OCI-LY3 (cell line): ENCODE data around the gene MPDU1.

Experiments used
- H2AFZ ChIP-seq: fragments of 200-600, 300-600 bp; shearing (Covaris generic); 2 replicates; pipeline ENCODE4 v1.6.0; 2014; ENCODE audit warnings: antibody characterized with exemption, low read depth, low read length
- H3K27ac ChIP-seq: fragments of 200-600, 300-600 bp; sonication (generic); 2 replicates; pipeline ENCODE4 v1.5.1; 2014; ENCODE audit warnings: mild to moderate bottlenecking, low read length, moderate library complexity, mixed read lengths
- H3K27me3 ChIP-seq: fragments of 200-600, 300-600 bp; sonication (generic); 2 replicates; pipeline ENCODE4 v1.6.1; 2014; ENCODE audit warnings: low read depth, low read length, mixed read lengths
- H3K36me3 ChIP-seq: fragments of 200-600, 300-600 bp; sonication (generic); replicated peaks from 2 replicates; pipeline ENCODE3; 2014; ENCODE audit warnings: low read depth, low read length, mixed read lengths
- H3K4me1 ChIP-seq: fragments of 300-600, 200-600 bp; sonication (generic); 2 replicates; pipeline ENCODE4 v1.6.1; 2014; ENCODE audit warnings: low read length, mixed read lengths
- H3K4me2 ChIP-seq: fragments of 200-600, 300-600 bp; sonication (generic); 2 replicates; pipeline ENCODE4 v1.6.1; 2014; ENCODE audit warnings: low read length, mixed read lengths
- H3K4me3 ChIP-seq: fragments of 300-600, 200-600 bp; sonication (generic); 2 replicates; pipeline ENCODE4 v1.5.1; 2014; ENCODE audit warnings: antibody characterized with exemption, mild to moderate bottlenecking, low read length, moderate library complexity
- H3K79me2 ChIP-seq: fragments of 300-600, 200-600 bp; shearing (Covaris generic); 2 replicates; pipeline ENCODE4 v1.6.1; 2014; ENCODE audit warnings: mild to moderate bottlenecking, low read length, mixed read lengths
- H3K9ac ChIP-seq: fragments of 300-600, 200-600 bp; shearing (Covaris generic); 2 replicates; pipeline ENCODE4 v1.6.0; 2014; ENCODE audit warnings: mild to moderate bottlenecking, low read length, moderate library complexity
- H3K9me3 ChIP-seq: fragments of 200-600, 300-600 bp; shearing (Covaris generic); 2 replicates; pipeline ENCODE4 v1.6.1; 2014; ENCODE audit warnings: low read length, mixed read lengths; ENCODE audit not compliant: insufficient read depth
- H4K20me1 ChIP-seq: fragments of 200-600, 300-600 bp; sonication (generic); 2 replicates; pipeline ENCODE4 v1.6.1; 2016; ENCODE audit warnings: low read length, mixed read lengths; ENCODE audit not compliant: insufficient read depth
- CTCF ChIP-seq: fragments of 200-600, 300-600 bp; sonication (generic); IDR thresholded peaks from 2 replicates; pipeline ENCODE4 v1.5.1; 2014; ENCODE audit warnings: antibody characterized with exemption, low read length, low read depth
- EZH2phosphoT487 ChIP-seq: fragments of 200-600 bp; shearing (Covaris generic); IDR thresholded peaks from 2 replicates; pipeline ENCODE4 v1.6.1; 2018; ENCODE audit warnings: antibody characterized with exemption, mixed run types, low read depth

Gene MPDU1

GRCh38 chr17:7631398-7632380 lies 48.0 kb downstream of the MPDU1 start:
- Histone ChIP-seq H3K4me3 (no peak overlapping the region), H3K9ac (no peak overlapping the region), H3K27me3 (no peaks in the 10 kb centered on the region), H2AFZ (no peak overlapping the region), H4K20me1 (no peaks in the 10 kb centered on the region), H3K36me3 (no peaks in the 10 kb centered on the region), H3K4me2 (no peak overlapping the region), H3K4me1 (0 out of 2 replicates have a peak, but pooled peaks cover 4% of the 10 kb centered on the region), H3K79me2 (no peaks in the 10 kb centered on the region), H3K27ac (no peak overlapping the region), H3K9me3 (no peaks in the 10 kb centered on the region)
- TF ChIP-seq EZH2phosphoT487: no peak
- TF ChIP-seq CTCF: no peak

GRCh38 chr17:7632492-7632894 lies 48.8 kb downstream of the MPDU1 start:
- Histone ChIP-seq H4K20me1 (no peaks in the 10 kb centered on the region), H3K36me3 (no peaks in the 10 kb centered on the region), H2AFZ (peak overlapping the region; percentile 70; the same call in 1 of the 2 replicates), H3K79me2 (no peaks in the 10 kb centered on the region), H3K27ac (no peak overlapping the region), H3K4me1 (no peaks in the 10 kb centered on the region), H3K4me2 (no peak overlapping the region), H3K4me3 (no peak overlapping the region), H3K9ac (no peak overlapping the region), H3K27me3 (no peaks in the 10 kb centered on the region), H3K9me3 (no peaks in the 10 kb centered on the region)
- TF ChIP-seq CTCF: peak; percentile 50
- TF ChIP-seq EZH2phosphoT487: no peak

- Histone ChIP-seq H3K4me1 (no peaks in the 10 kb centered on the region), H3K79me2 (no peaks in the 10 kb centered on the region), H2AFZ (peak overlapping the region; percentile 70; the same call in 1 of the 2 replicates), H4K20me1 (no peaks in the 10 kb centered on the region), H3K4me3 (no peak overlapping the region), H3K9ac (no peak overlapping the region), H3K36me3 (no peaks in the 10 kb centered on the region), H3K4me2 (no peak overlapping the region), H3K27ac (no peak overlapping the region), H3K27me3 (no peaks in the 10 kb centered on the region), H3K9me3 (no peaks in the 10 kb centered on the region)
- no peak for TF ChIP-seq EZH2phosphoT487
- no peak for TF ChIP-seq CTCF
Observed at GRCh38 chr17:7633093-7633492, 49.4 kb downstream of the MPDU1 start.

GRCh38 chr17:7634384-7634783 lies 50.7 kb downstream of the MPDU1 start:
- H3K79me2 ChIP-seq: no peaks in the 10 kb centered on the region
- H3K4me2 ChIP-seq: no peak overlapping the region
- H4K20me1 ChIP-seq: no peaks in the 10 kb centered on the region

More at GRCh38 chr17:7634384-7634783, 50.7 kb downstream of the MPDU1 start:
- Histone ChIP-seq H3K27me3 (no peaks in the 10 kb centered on the region), H2AFZ (no peak overlapping the region), H3K4me3 (no peak overlapping the region), H3K4me1 (no peaks in the 10 kb centered on the region), H3K9me3 (no peaks in the 10 kb centered on the region), H3K9ac (no peak overlapping the region), H3K36me3 (no peaks in the 10 kb centered on the region), H3K27ac (no peak overlapping the region)
- TF ChIP-seq EZH2phosphoT487 (no peak), CTCF (peak; percentile 34)
